GM23338 (cell line): ENCODE measurements around the gene MACROD1. TPM values are rescaled to one million over a fixed set of nuclear protein-coding genes. Genes with fewer than 3 reads are reported as not detected.

Experiments used
- ATAC-seq: fragments of 200-7000 bp; cut with Tn5 transposase; 3 replicates; pipeline ENCODE4 v1.9.1; 2020
- DNase-seq: peaks from one replicate; pipeline ENCODE4 v3.0.0-alpha.2; 2015; ENCODE audit warnings: low spot score
- H2AFZ ChIP-seq: fragments of 200-600 bp; sonication (generic); 2 replicates; pipeline ENCODE4 v1.8.0; 2016; ENCODE audit warnings: antibody characterized with exemption, mild to moderate bottlenecking, moderate library complexity
- H3F3A ChIP-seq: fragments of 200-600 bp; sonication (generic); replicated peaks from 2 replicates; pipeline ENCODE4 v1.8.0; 2017; ENCODE audit warnings: antibody characterized with exemption, mixed run types, low read depth
- H3K27ac ChIP-seq: fragments of 200-600 bp; sonication (generic); 2 replicates; pipeline ENCODE4 v1.6.1; 2016; ENCODE audit warnings: low read depth
- H3K27me3 ChIP-seq: fragments of 200-600 bp; sonication (generic); 2 replicates; pipeline ENCODE4 v1.8.0; 2016; ENCODE audit warnings: mild to moderate bottlenecking, mixed run types, moderate library complexity; ENCODE audit not compliant: insufficient read depth
- H3K36me3 ChIP-seq: fragments of 200-600 bp; sonication (generic); 2 replicates; pipeline ENCODE4 v1.8.0; 2016; ENCODE audit warnings: mild to moderate bottlenecking; ENCODE audit not compliant: insufficient read depth
- H3K4me1 ChIP-seq: fragments of 200-600 bp; sonication (generic); 2 replicates; pipeline ENCODE4 v1.8.0; 2016; ENCODE audit warnings: mild to moderate bottlenecking, moderate library complexity; ENCODE audit not compliant: insufficient read depth
- H3K4me2 ChIP-seq: fragments of 200-600 bp; sonication (generic); 2 replicates; pipeline ENCODE4 v1.7.1; 2017; ENCODE audit warnings: mixed run types
- H3K4me3 ChIP-seq: fragments of 200-600 bp; sonication (generic); 2 replicates; pipeline ENCODE4 v1.6.1; 2016; ENCODE audit warnings: mixed run types
- H3K79me2 ChIP-seq: fragments of 200-600 bp; sonication (generic); replicated peaks from 2 replicates; pipeline ENCODE4 v1.8.0; 2017; ENCODE audit warnings: mild to moderate bottlenecking; ENCODE audit not compliant: insufficient read depth
- H3K9me2 ChIP-seq: fragments of 200-600 bp; sonication (generic); 2 replicates; pipeline ENCODE4 v1.8.0; 2017; ENCODE audit not compliant: insufficient read depth
- H4K20me1 ChIP-seq: fragments of 200-600 bp; sonication (generic); replicated peaks from 2 replicates; pipeline ENCODE4 v1.8.0; 2017; ENCODE audit warnings: mild to moderate bottlenecking; ENCODE audit not compliant: insufficient read depth
- H3K27ac Mint-ChIP-seq: 2 replicates; pipeline ENCODE4 v1.8.0; 2020; ENCODE audit warnings: inconsistent platforms, mild to moderate bottlenecking, moderate library complexity, mixed read lengths
- H3K27me3 Mint-ChIP-seq: 3 replicates; pipeline ENCODE4 v1.8.0; 2022; ENCODE audit warnings: low read depth, mild to moderate bottlenecking, moderate library complexity, mixed read lengths, inconsistent platforms; ENCODE audit not compliant: insufficient read depth, poor library complexity
- H3K36me3 Mint-ChIP-seq: 3 replicates; pipeline ENCODE4 v1.8.0; 2021; ENCODE audit warnings: low read depth, mild to moderate bottlenecking, inconsistent platforms, moderate library complexity, mixed read lengths
- H3K4me1 Mint-ChIP-seq: 3 replicates; pipeline ENCODE4 v1.8.0; 2020; ENCODE audit warnings: mild to moderate bottlenecking, inconsistent platforms, mixed read lengths
- H3K4me3 Mint-ChIP-seq: 3 replicates; pipeline ENCODE4 v1.8.0; 2021; ENCODE audit warnings: moderate library complexity, mild to moderate bottlenecking, inconsistent platforms, mixed read lengths
- H3K9me3 Mint-ChIP-seq: 3 replicates; pipeline ENCODE4 v1.8.0; 2020; ENCODE audit warnings: moderate library complexity, mild to moderate bottlenecking, inconsistent platforms, mixed read lengths
- CREB1 ChIP-seq: fragments of 250-450 bp; sonication (Bioruptor Pico); IDR thresholded peaks from 2 replicates; pipeline ENCODE4 v1.5.0; 2020; ENCODE audit warnings: low read depth, mild to moderate bottlenecking, moderate library complexity
- ETS1 ChIP-seq: IDR thresholded peaks from 2 replicates; pipeline ENCODE4 v1.6.1; 2016; ENCODE audit warnings: antibody characterized with exemption
- EZH2 ChIP-seq: fragments of 200-600 bp; sonication (generic); IDR thresholded peaks from one replicate; pipeline ENCODE4 v1.8.0; 2017; ENCODE audit warnings: antibody characterized with exemption, mild to moderate bottlenecking, low read depth; ENCODE audit not compliant: unreplicated experiment
- EZH2phosphoT487 ChIP-seq: fragments of 200-600 bp; sonication (generic); IDR thresholded peaks from one replicate; pipeline ENCODE4 v1.8.1; 2018; ENCODE audit warnings: antibody characterized with exemption; ENCODE audit not compliant: unreplicated experiment
- JUNB ChIP-seq: IDR thresholded peaks from one replicate; pipeline ENCODE4 v1.6.1; 2016; ENCODE audit warnings: antibody characterized with exemption; ENCODE audit not compliant: unreplicated experiment
- NANOG ChIP-seq: IDR thresholded peaks from 2 replicates; pipeline ENCODE4 v1.6.1; 2016; ENCODE audit warnings: antibody characterized with exemption, borderline replicate concordance
- POLR2AphosphoS5 ChIP-seq: IDR thresholded peaks from 2 replicates; pipeline ENCODE4 v1.6.1; 2016; ENCODE audit warnings: antibody characterized with exemption, low read depth
- REST ChIP-seq: IDR thresholded peaks from one replicate; pipeline ENCODE4 v1.6.1; 2018; ENCODE audit warnings: antibody characterized with exemption; ENCODE audit not compliant: unreplicated experiment
- STAT1 ChIP-seq: IDR thresholded peaks from one replicate; pipeline ENCODE4 v1.6.1; 2016; ENCODE audit warnings: antibody characterized with exemption; ENCODE audit not compliant: unreplicated experiment
- ZNF114 ChIP-seq: fragments of 250-450 bp; sonication (Bioruptor Pico); IDR thresholded peaks from 2 replicates; pipeline ENCODE4 v1.5.0; 2020; ENCODE audit warnings: mild to moderate bottlenecking, moderate library complexity
- ZNF331 ChIP-seq: fragments of 250-450 bp; sonication (Bioruptor Pico); IDR thresholded peaks from 2 replicates; pipeline ENCODE4 v1.5.0; 2020; ENCODE audit warnings: low read depth, mild to moderate bottlenecking, moderate library complexity
- polyA plus RNA-seq: library from polyadenylated mRNA; unstranded; fragments of >200 nt; fragmentation: Nextera tagmentation; extraction: Ambion mirVana; gene quantifications from 2 replicates; pipeline ENCODE4 v1.2.1, GENCODE V29; 2016
- total RNA-seq: library from RNA; depleted of rRNA; stranded (reverse); fragments of >200 nt; shearing (Covaris generic); gene quantifications from 2 replicates; pipeline ENCODE4 v1.2.3, GENCODE V29; 2014
- TF ChIP-seq, protein P1 (sequence below), 2 experiments: fragments of 200-600 bp in 1 of 2; sonication (generic) in 1 of 2; conservative IDR thresholded peaks; 2 replicates each; pipeline versions ENCODE4 v1.5.1 to v1.6.1; 2016 to 2017; ENCODE audit warnings: antibody characterized with exemption in 2 of 2, low read depth in 2 of 2, mild to moderate bottlenecking in 2 of 2, moderate library complexity in 1 of 2
- TF ChIP-seq, protein P2 (sequence below): fragments of 250-450 bp; sonication (Bioruptor Pico); IDR thresholded peaks from 2 replicates; pipeline ENCODE4 v1.5.0; 2020; ENCODE audit warnings: mild to moderate bottlenecking, moderate library complexity

Gene MACROD1
- total and polyA plus RNA-seq, 2 experiments from 2014 or later = 33.0 to 51.6 TPM

GRCh38 chr11:63996512-63996911 is 169.4 kb downstream of the MACROD1 start:
- peaks cover 14% of the 10 kb centered on the region for H3K27me3 ChIP-seq
- H2AFZ ChIP-seq = no peak overlapping the region
- H3K4me2 ChIP-seq = no peak overlapping the region
- H3K4me1 ChIP-seq = peaks cover 10% of the 10 kb centered on the region
- no peaks in the 10 kb centered on the region; the same call in 2 of the 3 replicates for H3K9me3 Mint-ChIP-seq
- no peak overlapping the region for H3K27ac ChIP-seq
- H3K27me3 Mint-ChIP-seq = peaks cover 8% of the 10 kb centered on the region
- H3K4me3 ChIP-seq = no peak overlapping the region
- DNase-seq = no peak
- ATAC-seq = no peak
- H3K4me1 Mint-ChIP-seq = peaks cover 15% of the 10 kb centered on the region
- no peak overlapping the region for H3K4me3 Mint-ChIP-seq
- no peaks in the 10 kb centered on the region for H3K36me3 ChIP-seq
- peaks cover 13% of the 10 kb centered on the region for H4K20me1 ChIP-seq
- 0 out of 2 replicates have a peak, but pooled peaks cover 8% of the 10 kb centered on the region for H3K79me2 ChIP-seq
- H3K27ac Mint-ChIP-seq = no peak overlapping the region
- H3K36me3 Mint-ChIP-seq = peaks cover 53% of the 10 kb centered on the region
- no peak for TF ChIP-seq STAT1
- TF ChIP-seq JUNB = no peak
- TF ChIP-seq CREB1 = no peak
- TF ChIP-seq, protein P1, sequence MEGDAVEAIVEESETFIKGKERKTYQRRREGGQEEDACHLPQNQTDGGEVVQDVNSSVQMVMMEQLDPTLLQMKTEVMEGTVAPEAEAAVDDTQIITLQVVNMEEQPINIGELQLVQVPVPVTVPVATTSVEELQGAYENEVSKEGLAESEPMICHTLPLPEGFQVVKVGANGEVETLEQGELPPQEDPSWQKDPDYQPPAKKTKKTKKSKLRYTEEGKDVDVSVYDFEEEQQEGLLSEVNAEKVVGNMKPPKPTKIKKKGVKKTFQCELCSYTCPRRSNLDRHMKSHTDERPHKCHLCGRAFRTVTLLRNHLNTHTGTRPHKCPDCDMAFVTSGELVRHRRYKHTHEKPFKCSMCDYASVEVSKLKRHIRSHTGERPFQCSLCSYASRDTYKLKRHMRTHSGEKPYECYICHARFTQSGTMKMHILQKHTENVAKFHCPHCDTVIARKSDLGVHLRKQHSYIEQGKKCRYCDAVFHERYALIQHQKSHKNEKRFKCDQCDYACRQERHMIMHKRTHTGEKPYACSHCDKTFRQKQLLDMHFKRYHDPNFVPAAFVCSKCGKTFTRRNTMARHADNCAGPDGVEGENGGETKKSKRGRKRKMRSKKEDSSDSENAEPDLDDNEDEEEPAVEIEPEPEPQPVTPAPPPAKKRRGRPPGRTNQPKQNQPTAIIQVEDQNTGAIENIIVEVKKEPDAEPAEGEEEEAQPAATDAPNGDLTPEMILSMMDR (conservative IDR thresholded peaks at IDR 0.05; ENCODE audit: low read depth in 2 of 2) = no peak
- TF ChIP-seq, protein P2, sequence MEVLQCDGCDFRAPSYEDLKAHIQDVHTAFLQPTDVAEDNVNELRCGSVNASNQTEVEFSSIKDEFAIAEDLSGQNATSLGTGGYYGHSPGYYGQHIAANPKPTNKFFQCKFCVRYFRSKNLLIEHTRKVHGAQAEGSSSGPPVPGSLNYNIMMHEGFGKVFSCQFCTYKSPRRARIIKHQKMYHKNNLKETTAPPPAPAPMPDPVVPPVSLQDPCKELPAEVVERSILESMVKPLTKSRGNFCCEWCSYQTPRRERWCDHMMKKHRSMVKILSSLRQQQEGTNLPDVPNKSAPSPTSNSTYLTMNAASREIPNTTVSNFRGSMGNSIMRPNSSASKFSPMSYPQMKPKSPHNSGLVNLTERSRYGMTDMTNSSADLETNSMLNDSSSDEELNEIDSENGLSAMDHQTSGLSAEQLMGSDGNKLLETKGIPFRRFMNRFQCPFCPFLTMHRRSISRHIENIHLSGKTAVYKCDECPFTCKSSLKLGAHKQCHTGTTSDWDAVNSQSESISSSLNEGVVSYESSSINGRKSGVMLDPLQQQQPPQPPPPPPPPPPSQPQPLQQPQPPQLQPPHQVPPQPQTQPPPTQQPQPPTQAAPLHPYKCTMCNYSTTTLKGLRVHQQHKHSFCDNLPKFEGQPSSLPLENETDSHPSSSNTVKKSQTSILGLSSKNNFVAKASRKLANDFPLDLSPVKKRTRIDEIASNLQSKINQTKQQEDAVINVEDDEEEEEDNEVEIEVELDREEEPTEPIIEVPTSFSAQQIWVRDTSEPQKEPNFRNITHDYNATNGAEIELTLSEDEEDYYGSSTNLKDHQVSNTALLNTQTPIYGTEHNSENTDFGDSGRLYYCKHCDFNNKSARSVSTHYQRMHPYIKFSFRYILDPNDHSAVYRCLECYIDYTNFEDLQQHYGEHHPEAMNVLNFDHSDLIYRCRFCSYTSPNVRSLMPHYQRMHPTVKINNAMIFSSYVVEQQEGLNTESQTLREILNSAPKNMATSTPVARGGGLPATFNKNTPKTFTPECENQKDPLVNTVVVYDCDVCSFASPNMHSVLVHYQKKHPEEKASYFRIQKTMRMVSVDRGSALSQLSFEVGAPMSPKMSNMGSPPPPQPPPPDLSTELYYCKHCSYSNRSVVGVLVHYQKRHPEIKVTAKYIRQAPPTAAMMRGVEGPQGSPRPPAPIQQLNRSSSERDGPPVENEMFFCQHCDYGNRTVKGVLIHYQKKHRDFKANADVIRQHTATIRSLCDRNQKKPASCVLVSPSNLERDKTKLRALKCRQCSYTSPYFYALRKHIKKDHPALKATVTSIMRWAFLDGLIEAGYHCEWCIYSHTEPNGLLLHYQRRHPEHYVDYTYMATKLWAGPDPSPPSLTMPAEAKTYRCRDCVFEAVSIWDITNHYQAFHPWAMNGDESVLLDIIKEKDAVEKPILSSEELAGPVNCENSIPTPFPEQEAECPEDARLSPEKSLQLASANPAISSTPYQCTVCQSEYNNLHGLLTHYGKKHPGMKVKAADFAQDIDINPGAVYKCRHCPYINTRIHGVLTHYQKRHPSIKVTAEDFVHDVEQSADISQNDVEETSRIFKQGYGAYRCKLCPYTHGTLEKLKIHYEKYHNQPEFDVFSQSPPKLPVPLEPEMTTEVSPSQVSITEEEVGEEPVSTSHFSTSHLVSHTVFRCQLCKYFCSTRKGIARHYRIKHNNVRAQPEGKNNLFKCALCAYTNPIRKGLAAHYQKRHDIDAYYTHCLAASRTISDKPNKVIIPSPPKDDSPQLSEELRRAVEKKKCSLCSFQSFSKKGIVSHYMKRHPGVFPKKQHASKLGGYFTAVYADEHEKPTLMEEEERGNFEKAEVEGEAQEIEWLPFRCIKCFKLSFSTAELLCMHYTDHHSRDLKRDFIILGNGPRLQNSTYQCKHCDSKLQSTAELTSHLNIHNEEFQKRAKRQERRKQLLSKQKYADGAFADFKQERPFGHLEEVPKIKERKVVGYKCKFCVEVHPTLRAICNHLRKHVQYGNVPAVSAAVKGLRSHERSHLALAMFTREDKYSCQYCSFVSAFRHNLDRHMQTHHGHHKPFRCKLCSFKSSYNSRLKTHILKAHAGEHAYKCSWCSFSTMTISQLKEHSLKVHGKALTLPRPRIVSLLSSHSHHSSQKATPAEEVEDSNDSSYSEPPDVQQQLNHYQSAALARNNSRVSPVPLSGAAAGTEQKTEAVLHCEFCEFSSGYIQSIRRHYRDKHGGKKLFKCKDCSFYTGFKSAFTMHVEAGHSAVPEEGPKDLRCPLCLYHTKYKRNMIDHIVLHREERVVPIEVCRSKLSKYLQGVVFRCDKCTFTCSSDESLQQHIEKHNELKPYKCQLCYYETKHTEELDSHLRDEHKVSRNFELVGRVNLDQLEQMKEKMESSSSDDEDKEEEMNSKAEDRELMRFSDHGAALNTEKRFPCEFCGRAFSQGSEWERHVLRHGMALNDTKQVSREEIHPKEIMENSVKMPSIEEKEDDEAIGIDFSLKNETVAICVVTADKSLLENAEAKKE (CRISPR knock-in tag) = no peak
- TF ChIP-seq REST = no peak
- no peak for TF ChIP-seq ZNF114 (CRISPR knock-in tag)
- no peak for TF ChIP-seq NANOG
- no peak for TF ChIP-seq POLR2AphosphoS5
- TF ChIP-seq EZH2phosphoT487 = no peak
- TF ChIP-seq ETS1 = no peak
- TF ChIP-seq EZH2 = no peak
- TF ChIP-seq ZNF331 (CRISPR knock-in tag) = no peak
- H3K9me2 ChIP-seq = no peaks in the 10 kb centered on the region
- peaks cover 22% of the 10 kb centered on the region; the same call in 1 of the 2 replicates for H3F3A ChIP-seq
